Mesodermal cell (in vitro differentiated cells): ENCODE results near the gene OR13G1.
A peak's percentile ranks its signal among the peaks of the same experiment; 100 is the strongest.

Experiments
- H3K27ac ChIP-seq: 2 replicates; pipeline ENCODE4 v1.7.0; 2013; ENCODE audit warnings: mild to moderate bottlenecking, low read depth, low read length, moderate library complexity; ENCODE audit not compliant: severe bottlenecking
- H3K36me3 ChIP-seq: 2 replicates; pipeline ENCODE4 v1.7.1; 2013; ENCODE audit warnings: mild to moderate bottlenecking, low read length, moderate library complexity; ENCODE audit not compliant: control insufficient read depth, insufficient read depth
- H3K4me1 ChIP-seq: one replicate; pipeline ENCODE4 v1.7.1; 2013; ENCODE audit warnings: mild to moderate bottlenecking, low read length; ENCODE audit not compliant: insufficient read depth, control insufficient read depth, poor library complexity, severe bottlenecking
- H3K4me3 ChIP-seq: 2 replicates; pipeline ENCODE4 v1.7.0; 2013; ENCODE audit warnings: low read length, control low read depth, mild to moderate bottlenecking; ENCODE audit not compliant: insufficient read depth, poor library complexity, severe bottlenecking; ENCODE audit errors: extremely low read depth
- H3K9me3 ChIP-seq: 2 replicates; pipeline ENCODE4 v1.7.1; 2013; ENCODE audit warnings: mild to moderate bottlenecking, low read length, moderate library complexity; ENCODE audit not compliant: control insufficient read depth
- WGBS, 2 experiments: methylation state at CpG; one replicate each; pipeline ENCODE4 v1.1.5; 2013; ENCODE audit warnings: missing lambda C conversion rate in 2 of 2; ENCODE audit not compliant: insufficient coverage in 2 of 2; 5-methylcytosine and 5-hydroxymethylcytosine counted together

The OR13G1 gene

GRCh38 chr1:247653040-247653439 lies 26.5 kb downstream of the OR13G1 start:
- Histone ChIP-seq H3K4me3 (no peak overlapping the region), H3K4me1 (no peaks in the 10 kb centered on the region)
- WGBS, 2 experiments: 86 to 89% methylated on average over 1 of the region's 1 CpG

DNA sequence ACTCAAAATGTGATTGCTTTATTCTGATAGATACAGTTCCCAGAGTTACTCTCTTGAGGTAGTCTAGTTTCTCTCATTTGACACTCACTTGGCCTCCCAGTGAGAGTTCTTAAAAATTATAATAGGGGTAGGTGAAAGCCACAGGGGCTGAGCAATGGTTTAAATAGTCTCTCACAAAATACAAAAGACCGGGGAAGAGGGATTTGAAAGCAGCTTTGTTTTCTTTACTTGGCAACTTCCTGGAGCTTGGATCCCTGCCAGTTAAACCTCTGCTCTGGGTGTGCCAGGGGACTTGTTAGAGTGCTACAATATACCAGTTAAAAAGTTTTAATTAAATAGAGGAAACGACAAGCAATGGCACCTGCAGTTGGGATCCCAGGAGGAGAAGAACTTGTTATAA lies 31.7 kb downstream of the OR13G1 start:
- no peaks in the 10 kb centered on the region for H3K36me3 ChIP-seq
- 20 to 33% methylated on average over 1 of the region's 2 CpGs for WGBS, 2 experiments
- H3K27ac ChIP-seq: no peak overlapping the region
- no peak overlapping the region for H3K4me3 ChIP-seq
- H3K4me1 ChIP-seq: no peaks in the 10 kb centered on the region
- H3K9me3 ChIP-seq: no peaks in the 10 kb centered on the region

More at GRCh38 chr1:247653040-247653439, 26.5 kb downstream of the OR13G1 start:
- H3K27ac ChIP-seq: no peak overlapping the region
- H3K9me3 ChIP-seq: no peaks in the 10 kb centered on the region
- no peaks in the 10 kb centered on the region for H3K36me3 ChIP-seq

DNA sequence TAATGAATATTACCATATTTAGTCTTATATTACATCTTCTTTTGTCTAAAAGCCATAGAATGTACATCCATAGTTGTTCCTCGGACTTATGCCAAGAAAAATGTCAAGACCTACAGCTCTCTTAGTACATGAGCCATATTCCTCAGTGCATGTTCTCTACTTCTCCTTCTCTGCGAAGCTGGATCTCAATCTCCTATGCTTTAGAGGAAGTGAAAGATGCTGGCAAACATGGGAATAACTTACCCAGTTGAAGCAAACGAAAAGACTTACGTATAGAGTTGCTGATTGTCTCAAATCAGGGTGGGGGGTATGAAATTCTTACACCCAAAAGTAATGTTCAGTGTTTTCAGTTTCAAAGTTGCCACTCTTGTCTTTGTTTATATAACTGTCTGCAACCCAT lies 32.7 kb downstream of the OR13G1 start:
- no peak overlapping the region for H3K27ac ChIP-seq

GRCh38 chr1:247642742-247643141 lies 36.8 kb downstream of the OR13G1 start:
- H3K9me3 ChIP-seq: no peaks in the 10 kb centered on the region
- no peaks in the 10 kb centered on the region for H3K4me1 ChIP-seq
- no peaks in the 10 kb centered on the region for H3K36me3 ChIP-seq
- WGBS, 2 experiments: 67 to 80% methylated on average over 3 of the region's 5 CpGs
- no peak overlapping the region for H3K27ac ChIP-seq
- H3K4me3 ChIP-seq: no peak overlapping the region

More for the DNA sequence above, 32.7 kb downstream of the OR13G1 start:
- no peak overlapping the region for H3K4me3 ChIP-seq
- no peaks in the 10 kb centered on the region for H3K36me3 ChIP-seq
- WGBS, 2 experiments: 63 to 77% methylated on average over 2 to 3 of the region's 4 CpGs
- H3K4me1 ChIP-seq: no peaks in the 10 kb centered on the region
- no peaks in the 10 kb centered on the region for H3K9me3 ChIP-seq

- H3K4me1 ChIP-seq: no peaks in the 10 kb centered on the region
- WGBS, 2 experiments: 59 to 66% methylated on average over 42 to 48 of the region's 55 CpGs
- peak overlapping the region; percentile 29 for H3K4me3 ChIP-seq
- no peaks in the 10 kb centered on the region for H3K36me3 ChIP-seq
- no peak overlapping the region for H3K27ac ChIP-seq
- H3K9me3 ChIP-seq: no peaks in the 10 kb centered on the region
These were observed 40.1 kb downstream of the OR13G1 start for GRCh38 chr1:247639381-247639981.

- H3K36me3 ChIP-seq: no peaks in the 10 kb centered on the region
- H3K9me3 ChIP-seq: no peaks in the 10 kb centered on the region
- H3K4me1 ChIP-seq: no peaks in the 10 kb centered on the region
- H3K27ac ChIP-seq: no peak overlapping the region
- WGBS, 2 experiments: 83 to 89% methylated on average over 3 of the region's 6 CpGs
- no peak overlapping the region for H3K4me3 ChIP-seq
These were observed 40.8 kb downstream of the OR13G1 start for GRCh38 chr1:247638781-247639180.

GRCh38 chr1:247638011-247638410 lies 41.5 kb downstream of the OR13G1 start:
- H3K4me3 ChIP-seq: no peak overlapping the region
- no peak overlapping the region for H3K27ac ChIP-seq
- H3K9me3 ChIP-seq: no peaks in the 10 kb centered on the region
- H3K36me3 ChIP-seq: no peaks in the 10 kb centered on the region
- H3K4me1 ChIP-seq: no peaks in the 10 kb centered on the region
- 72 to 84% methylated on average over 2 of the region's 4 CpGs for WGBS, 2 experiments

DNA sequence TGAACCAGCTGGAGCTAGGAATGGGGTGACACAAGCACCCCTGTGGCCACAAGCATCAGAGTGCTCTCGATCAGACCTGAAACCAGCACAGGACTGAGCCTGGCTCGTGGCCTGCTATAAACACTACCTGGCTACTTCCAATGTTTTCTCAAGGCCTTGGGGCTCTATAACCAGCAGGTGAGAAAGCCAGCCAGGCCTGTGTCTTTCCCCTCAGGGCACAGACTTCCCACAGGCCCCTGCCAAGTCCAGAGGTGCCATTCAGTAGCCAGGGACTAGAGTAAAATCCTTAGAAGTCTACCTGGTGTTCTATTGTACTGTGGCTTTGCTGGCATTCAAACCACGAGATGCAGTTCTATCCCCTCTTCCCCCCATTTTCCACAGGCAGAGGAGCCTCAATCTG lies 51.6 kb downstream of the OR13G1 start:
- Histone ChIP-seq H3K9me3 (no peaks in the 10 kb centered on the region), H3K4me3 (no peak overlapping the region), H3K4me1 (no peaks in the 10 kb centered on the region), H3K36me3 (no peaks in the 10 kb centered on the region), H3K27ac (no peak overlapping the region)
- WGBS, 2 experiments: 41 to 61% methylated on average over 3 of the region's 3 CpGs
